ENCODE results near the gene NMT2. TPM values are rescaled to one million over a fixed set of nuclear protein-coding genes. Genes with fewer than 3 reads are reported as not detected.

The NMT2 gene
- total RNA-seq, 1 donor from 2014 or later, result 11.2 TPM

DNA sequence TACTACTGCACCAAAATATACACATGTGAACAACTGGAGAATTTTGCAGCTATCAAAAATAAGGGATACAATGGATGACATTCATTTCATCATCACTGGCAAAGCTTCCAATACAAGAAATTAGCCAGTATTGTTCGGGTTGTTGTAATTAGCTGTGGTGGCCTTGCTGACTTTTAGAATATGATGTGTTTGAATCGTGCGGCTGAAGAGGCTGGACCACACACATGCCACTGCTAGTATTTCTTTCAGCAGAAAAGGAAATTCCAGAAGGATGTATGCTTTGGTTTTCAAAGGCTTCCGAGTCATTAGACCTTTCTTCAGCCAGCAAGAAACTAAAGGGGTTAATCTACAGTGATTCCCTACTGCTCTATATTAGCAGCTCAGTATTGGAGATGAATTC, 54.7 kb downstream of the NMT2 start:
- Mint-ChIP-seq H3K36me3 (ENCODE audit: low read depth) (peaks cover 30% of the 10 kb centered on the region), H3K9me3 (no peaks in the 10 kb centered on the region), H3K4me3 (no peak overlapping the region), H3K4me1 (peaks cover 2% of the 10 kb centered on the region), H3K27ac (no peak overlapping the region), H3K27me3 (no peaks in the 10 kb centered on the region)
- no peak for DNase-seq
- intact Hi-C loops (cut with micrococcal nuclease), result no loop called here
- TF ChIP-seq, protein P1, sequence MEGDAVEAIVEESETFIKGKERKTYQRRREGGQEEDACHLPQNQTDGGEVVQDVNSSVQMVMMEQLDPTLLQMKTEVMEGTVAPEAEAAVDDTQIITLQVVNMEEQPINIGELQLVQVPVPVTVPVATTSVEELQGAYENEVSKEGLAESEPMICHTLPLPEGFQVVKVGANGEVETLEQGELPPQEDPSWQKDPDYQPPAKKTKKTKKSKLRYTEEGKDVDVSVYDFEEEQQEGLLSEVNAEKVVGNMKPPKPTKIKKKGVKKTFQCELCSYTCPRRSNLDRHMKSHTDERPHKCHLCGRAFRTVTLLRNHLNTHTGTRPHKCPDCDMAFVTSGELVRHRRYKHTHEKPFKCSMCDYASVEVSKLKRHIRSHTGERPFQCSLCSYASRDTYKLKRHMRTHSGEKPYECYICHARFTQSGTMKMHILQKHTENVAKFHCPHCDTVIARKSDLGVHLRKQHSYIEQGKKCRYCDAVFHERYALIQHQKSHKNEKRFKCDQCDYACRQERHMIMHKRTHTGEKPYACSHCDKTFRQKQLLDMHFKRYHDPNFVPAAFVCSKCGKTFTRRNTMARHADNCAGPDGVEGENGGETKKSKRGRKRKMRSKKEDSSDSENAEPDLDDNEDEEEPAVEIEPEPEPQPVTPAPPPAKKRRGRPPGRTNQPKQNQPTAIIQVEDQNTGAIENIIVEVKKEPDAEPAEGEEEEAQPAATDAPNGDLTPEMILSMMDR (IDR thresholded peaks at IDR 0.05), result no peak
- POLR2A ChIA-PET, result interaction anchor here (0.6 kb wide), 2 partner anchors 14 to 1503 kb away, joined by 5 to 7 read pairs; no protein-coding TSS in a partner anchor
- no peak for ATAC-seq (ENCODE audit: low read depth)
- CTCF ChIA-PET, result no interaction called here

DNA sequence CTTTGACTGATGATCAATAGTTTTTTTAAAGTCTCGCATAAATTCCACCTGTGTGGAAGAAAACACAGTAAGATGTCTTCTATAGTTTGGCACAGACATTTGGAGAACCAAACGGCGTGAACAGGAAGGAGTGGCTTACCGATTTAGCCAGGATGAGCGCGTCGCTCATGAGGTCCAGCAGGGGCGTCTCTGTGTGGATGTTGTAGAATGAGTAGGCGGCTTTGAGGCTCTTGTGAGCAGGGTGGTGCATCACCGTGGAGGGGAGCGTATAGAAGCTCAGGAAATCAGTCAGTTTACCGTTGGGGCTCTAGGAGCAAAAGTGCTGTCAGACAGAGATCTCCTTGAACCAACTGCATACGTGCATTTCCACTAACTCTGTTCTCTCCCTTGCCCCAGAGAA, 55.8 kb downstream of the NMT2 start:
- intact Hi-C loops (cut with micrococcal nuclease), result no loop called here
- Mint-ChIP-seq H3K27me3 (no peaks in the 10 kb centered on the region), H3K27ac (no peak overlapping the region), H3K36me3 (ENCODE audit: low read depth) (peaks cover 34% of the 10 kb centered on the region), H3K9me3 (no peaks in the 10 kb centered on the region), H3K4me3 (no peak overlapping the region), H3K4me1 (no peaks in the 10 kb centered on the region)
- TF ChIP-seq, protein P1 (IDR thresholded peaks at IDR 0.05), result no peak
- ATAC-seq (ENCODE audit: low read depth) (no peak), DNase-seq (no peak)
- ChIA-PET POLR2A (no interaction called here), CTCF (no interaction called here)

DNA sequence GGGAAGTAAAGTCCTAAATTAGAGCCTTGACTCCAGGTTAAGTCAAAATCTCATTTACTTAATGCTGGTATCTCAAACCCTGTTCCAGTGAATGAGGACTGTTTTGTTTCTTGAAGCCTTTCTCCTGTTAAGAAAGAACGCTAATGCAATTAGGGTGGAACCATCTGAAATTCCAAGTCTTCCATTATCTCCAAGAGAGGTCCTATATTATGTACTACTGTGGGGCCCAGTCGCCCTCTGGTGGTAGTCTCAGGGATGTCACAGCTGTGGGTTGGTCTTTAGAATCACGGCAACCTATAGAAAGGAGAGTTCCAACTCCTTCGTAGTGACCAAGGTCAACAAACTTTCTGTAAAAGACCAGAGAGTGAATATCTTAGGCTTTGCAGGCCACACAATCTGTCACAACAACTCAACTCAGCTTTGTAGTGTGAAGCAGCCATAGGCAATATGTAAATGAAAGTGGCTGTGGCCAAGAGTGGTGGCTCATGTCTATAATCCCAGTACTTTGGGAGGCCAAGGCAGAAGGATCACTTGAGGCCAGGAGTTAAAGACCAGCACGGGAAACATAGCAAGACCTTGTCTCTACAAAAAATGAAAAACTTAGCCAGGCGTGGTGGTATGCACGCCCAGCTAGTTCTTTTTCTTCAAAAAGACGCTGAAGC, 62.0 kb downstream of the NMT2 start:
- Mint-ChIP-seq H3K27me3 (no peaks in the 10 kb centered on the region), H3K27ac (no peak overlapping the region), H3K9me3 (no peaks in the 10 kb centered on the region), H3K36me3 (ENCODE audit: low read depth) (peaks cover 65% of the 10 kb centered on the region), H3K4me1 (peaks cover 8% of the 10 kb centered on the region), H3K4me3 (no peak overlapping the region)
- DNase-seq (peak; percentile 32), ATAC-seq (ENCODE audit: low read depth) (peak; percentile 96)
- ChIA-PET POLR2A (interaction anchor here (0.6 to 1.8 kb wide), 3 partner anchors 9 to 35 kb away, joined by 4 to 5 read pairs (median 4); partner anchors contain the start of gene RPP38), CTCF (interaction anchor here (0.5 to 1.4 kb wide), 10 partner anchors 9 to 1495 kb away, joined by 3 to 7 read pairs (median 3); partner anchors contain the start of genes NMT2 and RPP38)
- intact Hi-C loops (cut with micrococcal nuclease), result loop anchor here (1.0 to 10.0 kb wide), 7 partner anchors 18 to 1322 kb away; partner anchors contain the start of genes ACBD7 and NMT2
- TF ChIP-seq, protein P1 (IDR thresholded peaks at IDR 0.05), result peak; percentile 51

DNA sequence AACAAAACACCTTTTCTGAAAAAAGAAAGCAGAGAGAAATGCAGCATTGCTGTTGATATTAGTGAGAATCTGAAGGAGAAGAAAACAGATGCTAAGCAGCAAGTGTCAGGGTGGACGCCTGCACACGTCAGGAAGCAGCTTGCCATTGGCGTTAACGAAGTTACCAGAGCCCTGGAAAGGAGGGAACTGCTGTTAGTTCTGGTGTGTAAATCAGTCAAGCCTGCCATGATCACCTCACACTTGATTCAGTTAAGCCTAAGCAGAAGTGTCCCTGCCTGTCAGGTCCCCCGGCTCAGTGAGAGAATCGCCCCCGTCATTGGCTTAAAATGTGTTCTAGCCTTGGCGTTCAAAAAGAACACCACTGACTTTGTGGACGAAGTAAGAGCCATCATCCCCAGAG, 65.0 kb downstream of the NMT2 start:
- DNase-seq, result no peak
- Mint-ChIP-seq H3K9me3 (no peaks in the 10 kb centered on the region), H3K36me3 (ENCODE audit: low read depth) (peaks cover 75% of the 10 kb centered on the region), H3K27me3 (no peaks in the 10 kb centered on the region), H3K27ac (no peak overlapping the region), H3K4me1 (peaks cover 20% of the 10 kb centered on the region), H3K4me3 (no peak overlapping the region)
- POLR2A ChIA-PET, result no interaction called here
- intact Hi-C loops (cut with micrococcal nuclease), result loop anchor here (10.0 kb wide), 1 partner anchor 1319 kb away; no protein-coding TSS in a partner anchor
- CTCF ChIA-PET, result no interaction called here
- TF ChIP-seq, protein P1 (IDR thresholded peaks at IDR 0.05), result no peak
- no peak for ATAC-seq (ENCODE audit: low read depth)

DNA sequence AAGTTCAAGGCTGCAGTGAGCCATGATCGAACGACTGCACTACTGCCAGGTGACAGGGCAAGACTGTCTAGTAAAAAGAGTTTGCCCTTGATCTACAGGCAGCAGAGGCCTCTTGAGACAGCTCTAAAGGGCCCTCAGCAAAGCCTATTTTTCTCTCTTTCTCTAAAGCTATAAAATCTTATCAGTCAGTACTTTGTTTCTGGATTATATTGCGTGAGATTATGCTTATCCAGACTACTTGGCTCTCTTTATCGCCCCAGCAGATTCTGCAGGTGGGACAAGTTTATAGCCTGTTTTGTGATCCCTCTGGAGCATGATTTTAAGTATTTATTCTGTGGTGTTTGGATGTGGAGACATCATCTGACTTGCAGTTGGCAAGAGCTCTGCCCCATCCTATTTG, 68.6 kb downstream of the NMT2 start:
- DNase-seq, result no peak
- Mint-ChIP-seq H3K36me3 (ENCODE audit: low read depth) (peaks cover 52% of the 10 kb centered on the region), H3K4me1 (peaks cover 29% of the 10 kb centered on the region), H3K9me3 (no peaks in the 10 kb centered on the region), H3K27me3 (no peaks in the 10 kb centered on the region), H3K27ac (no peak overlapping the region), H3K4me3 (no peak overlapping the region)
- TF ChIP-seq, protein P1 (IDR thresholded peaks at IDR 0.05), result no peak
- ChIA-PET CTCF (interaction anchor here (0.8 to 1.1 kb wide), 2 partner anchors 16 to 128 kb away, joined by 4 to 5 read pairs; no protein-coding TSS in a partner anchor), POLR2A (no interaction called here)
- no peak for ATAC-seq (ENCODE audit: low read depth)
- intact Hi-C loops (cut with micrococcal nuclease), result loop anchor here (5.0 to 10.0 kb wide), 4 partner anchors 348 to 1738 kb away; no protein-coding TSS in a partner anchor

Measured in activated B cell treated with CpG ODN at 0.5 μM for 24 hours (primary cell).